SU-DHL-6 (cell line): ENCODE data around the gene EXOC7.

Experiments
- H2AFZ ChIP-seq: fragments of 200-600 bp; sonication (generic); 2 replicates; pipeline ENCODE4 v1.6.1; 2014; ENCODE audit warnings: low read depth, mild to moderate bottlenecking, moderate library complexity, mixed read lengths, antibody characterized with exemption, low read length; ENCODE audit not compliant: severe bottlenecking
- H3F3A ChIP-seq: fragments of 200-600 bp; shearing (Covaris generic); 2 replicates; pipeline ENCODE4 v1.6.0; 2016; ENCODE audit warnings: antibody characterized with exemption, mild to moderate bottlenecking; ENCODE audit not compliant: insufficient read depth
- H3K27ac ChIP-seq: fragments of 200-600 bp; sonication (generic); 2 replicates; pipeline ENCODE4 v1.5.1; 2016; ENCODE audit warnings: low read depth, mild to moderate bottlenecking, low read length, moderate library complexity, mixed read lengths
- H3K27me3 ChIP-seq: fragments of 200-600 bp; sonication (generic), shearing (Covaris generic); 2 replicates; pipeline ENCODE4 v1.6.0; 2014; ENCODE audit warnings: mild to moderate bottlenecking, low read length
- H3K36me3 ChIP-seq: fragments of 200-600 bp; sonication (generic); 2 replicates; pipeline ENCODE4 v1.6.1; 2014; ENCODE audit warnings: mild to moderate bottlenecking, low read length, mixed read lengths
- H3K4me2 ChIP-seq: fragments of 300-600, 200-600 bp; shearing (Covaris generic), sonication (generic); 2 replicates; pipeline ENCODE4 v1.6.0; 2014; ENCODE audit warnings: low read length, low read depth, mild to moderate bottlenecking; ENCODE audit not compliant: poor library complexity, severe bottlenecking
- H3K4me3 ChIP-seq: fragments of 200-600 bp; sonication (generic); 2 replicates; pipeline ENCODE4 v1.5.1; 2014; ENCODE audit warnings: antibody characterized with exemption, low read length, mild to moderate bottlenecking, mixed read lengths; ENCODE audit not compliant: insufficient read depth, poor library complexity, severe bottlenecking
- H3K79me2 ChIP-seq: fragments of 200-600 bp; sonication (generic); 2 replicates; pipeline ENCODE4 v1.6.1; 2014; ENCODE audit warnings: mild to moderate bottlenecking, low read length, moderate library complexity; ENCODE audit not compliant: insufficient read depth
- H3K9ac ChIP-seq: fragments of 200-600 bp; sonication (generic); 2 replicates; pipeline ENCODE4 v1.7.0; 2014; ENCODE audit warnings: mild to moderate bottlenecking, low read length
- H3K9me2 ChIP-seq: fragments of 200-600 bp; sonication (generic); replicated peaks from 2 replicates; pipeline ENCODE4 v1.6.1; 2014; ENCODE audit warnings: low read length; ENCODE audit not compliant: insufficient read depth
- H3K9me3 ChIP-seq: fragments of 200-600 bp; sonication (generic); 2 replicates; pipeline ENCODE4 v1.6.1; 2014; ENCODE audit warnings: low read length, mixed read lengths; ENCODE audit not compliant: insufficient read depth
- H4K20me1 ChIP-seq: fragments of 200-600 bp; sonication (generic); 2 replicates; pipeline ENCODE4 v1.6.1; 2014; ENCODE audit warnings: low read depth, mild to moderate bottlenecking, antibody characterized with exemption, low read length, moderate library complexity, mixed read lengths
- CTCF ChIP-seq: fragments of 200-600 bp; sonication (generic); IDR thresholded peaks from one replicate; pipeline ENCODE4 v1.5.1; 2017; ENCODE audit warnings: antibody characterized with exemption, mild to moderate bottlenecking, low read length, moderate library complexity; ENCODE audit not compliant: insufficient read depth, poor library complexity, severe bottlenecking
- EZH2phosphoT487 ChIP-seq: fragments of 200-600 bp; sonication (generic), shearing (Covaris generic); conservative IDR thresholded peaks from 2 replicates; pipeline ENCODE4 v1.6.1; 2018; ENCODE audit warnings: mild to moderate bottlenecking, antibody characterized with exemption, low read length, moderate library complexity, mixed read lengths

The EXOC7 gene

GRCh38 chr17:76151896-76152454 lies 48.4 kb upstream of the EXOC7 start:
- no peak overlapping the region for H3K4me3 ChIP-seq
- no peak overlapping the region for H2AFZ ChIP-seq
- H3K27me3 ChIP-seq, result no peaks in the 10 kb centered on the region
- no peaks in the 10 kb centered on the region for H3K9me3 ChIP-seq
- no peaks in the 10 kb centered on the region for H4K20me1 ChIP-seq
- H3F3A ChIP-seq, result no peaks in the 10 kb centered on the region
- H3K9ac ChIP-seq, result no peak overlapping the region
- H3K79me2 ChIP-seq, result no peaks in the 10 kb centered on the region
- TF ChIP-seq EZH2phosphoT487, result no peak
- H3K27ac ChIP-seq, result no peak overlapping the region
- no peak overlapping the region for H3K4me2 ChIP-seq
- H3K9me2 ChIP-seq, result no peaks in the 10 kb centered on the region
- no peaks in the 10 kb centered on the region for H3K36me3 ChIP-seq

- Histone ChIP-seq H3K9ac (no peak overlapping the region), H3K27me3 (no peaks in the 10 kb centered on the region), H3K27ac (no peak overlapping the region), H2AFZ (no peak overlapping the region), H3K4me2 (no peak overlapping the region), H3K79me2 (no peaks in the 10 kb centered on the region), H4K20me1 (no peaks in the 10 kb centered on the region), H3K9me3 (no peaks in the 10 kb centered on the region), H3K36me3 (no peaks in the 10 kb centered on the region), H3K4me3 (no peak overlapping the region), H3F3A (no peaks in the 10 kb centered on the region), H3K9me2 (no peaks in the 10 kb centered on the region)
- TF ChIP-seq CTCF, result no peak
- no peak for TF ChIP-seq EZH2phosphoT487
Observed at GRCh38 chr17:76150712-76151622, 47.4 kb upstream of the EXOC7 start.

GRCh38 chr17:76149214-76149613 lies 45.6 kb upstream of the EXOC7 start:
- no peaks in the 10 kb centered on the region for H4K20me1 ChIP-seq
- no peaks in the 10 kb centered on the region for H3K9me2 ChIP-seq
- no peaks in the 10 kb centered on the region for H3K36me3 ChIP-seq
- H2AFZ ChIP-seq, result no peak overlapping the region
- no peak overlapping the region for H3K4me3 ChIP-seq
- no peak overlapping the region for H3K27ac ChIP-seq
- TF ChIP-seq EZH2phosphoT487 (no peak), CTCF (no peak)
- H3K9ac ChIP-seq, result no peak overlapping the region
- no peaks in the 10 kb centered on the region for H3K79me2 ChIP-seq
- no peaks in the 10 kb centered on the region for H3K27me3 ChIP-seq
- no peaks in the 10 kb centered on the region for H3K9me3 ChIP-seq
- no peak overlapping the region for H3K4me2 ChIP-seq
- no peaks in the 10 kb centered on the region for H3F3A ChIP-seq

- no peak overlapping the region for H3K27ac ChIP-seq
Observed at GRCh38 chr17:76148015-76148326, 44.4 kb upstream of the EXOC7 start.

More at GRCh38 chr17:76148015-76148326, 44.4 kb upstream of the EXOC7 start:
- Histone ChIP-seq H3F3A (no peaks in the 10 kb centered on the region), H3K4me2 (no peak overlapping the region), H3K36me3 (no peaks in the 10 kb centered on the region), H3K79me2 (no peaks in the 10 kb centered on the region), H3K9me2 (no peaks in the 10 kb centered on the region), H3K9me3 (no peaks in the 10 kb centered on the region), H3K9ac (no peak overlapping the region), H4K20me1 (no peaks in the 10 kb centered on the region), H2AFZ (no peak overlapping the region), H3K4me3 (no peak overlapping the region), H3K27me3 (no peaks in the 10 kb centered on the region)
- TF ChIP-seq CTCF (no peak), EZH2phosphoT487 (no peak)
